H9 (cell line): Measurements from ENCODE around the gene UGT1A8. TPM values are rescaled to one million over a fixed set of nuclear protein-coding genes. Genes with fewer than 3 reads are reported as not detected.

Experiments used
- DNase-seq: peaks from one replicate; pipeline ENCODE4 v3.0.0-alpha.2; 2017
- H2AFZ ChIP-seq: one replicate; pipeline ENCODE4 v1.6.1; 2013; ENCODE audit warnings: mild to moderate bottlenecking, low read length, control low read depth, moderate library complexity
- H2AK5ac ChIP-seq: 2 replicates; pipeline ENCODE4 v1.6.1; 2013; ENCODE audit warnings: low read length, control low read depth, mixed read lengths; ENCODE audit not compliant: insufficient read length
- H2BK120ac ChIP-seq: one replicate; pipeline ENCODE4 v1.6.1; 2013; ENCODE audit warnings: low read depth, mild to moderate bottlenecking, low read length, control low read depth, inconsistent platforms; ENCODE audit not compliant: poor library complexity, severe bottlenecking
- H2BK12ac ChIP-seq: 2 replicates; pipeline ENCODE4 v1.6.1; 2013; ENCODE audit warnings: low read length, control low read depth, mixed read lengths, low read depth; ENCODE audit not compliant: insufficient read length
- H2BK15ac ChIP-seq: 2 replicates; pipeline ENCODE4 v1.6.1; 2013; ENCODE audit warnings: low read depth, low read length, control low read depth
- H2BK20ac ChIP-seq: one replicate; pipeline ENCODE4 v1.6.1; 2013; ENCODE audit warnings: low read depth, mild to moderate bottlenecking, low read length, control low read depth, inconsistent platforms; ENCODE audit not compliant: poor library complexity, severe bottlenecking
- H2BK5ac ChIP-seq: 2 replicates; pipeline ENCODE4 v1.6.1; 2013; ENCODE audit warnings: low read length, control low read depth, mixed read lengths; ENCODE audit not compliant: insufficient read length
- H3K14ac ChIP-seq: 2 replicates; pipeline ENCODE4 v1.6.1; 2013; ENCODE audit warnings: low read length, control low read depth; ENCODE audit not compliant: insufficient read depth
- H3K18ac ChIP-seq: 2 replicates; pipeline ENCODE4 v1.6.1; 2013; ENCODE audit warnings: low read depth, mild to moderate bottlenecking, mixed read lengths, low read length, control low read depth; ENCODE audit not compliant: insufficient read length
- H3K23ac ChIP-seq: 2 replicates; pipeline ENCODE4 v1.6.1; 2013; ENCODE audit warnings: low read length, control low read depth, mixed read lengths, low read depth; ENCODE audit not compliant: insufficient read length
- H3K23me2 ChIP-seq: 2 replicates; pipeline ENCODE4 v1.6.1; 2013; ENCODE audit warnings: low read depth, mild to moderate bottlenecking, mixed read lengths, low read length, control low read depth; ENCODE audit not compliant: insufficient read length, poor library complexity, severe bottlenecking
- H3K27ac ChIP-seq: 2 replicates; pipeline ENCODE4 v1.5.1; 2013; ENCODE audit warnings: low read length, control low read depth, mixed read lengths, low read depth; ENCODE audit not compliant: insufficient read length
- H3K27me3 ChIP-seq: 2 replicates; pipeline ENCODE4 v1.6.1; 2013; ENCODE audit warnings: low read length, control low read depth, inconsistent platforms; ENCODE audit not compliant: insufficient read depth
- H3K4ac ChIP-seq: 2 replicates; pipeline ENCODE4 v1.6.1; 2013; ENCODE audit warnings: low read depth, mild to moderate bottlenecking, control low read depth, inconsistent platforms, low read length, moderate library complexity
- H3K4me1 ChIP-seq: 2 replicates; pipeline ENCODE4 v1.6.1; 2013; ENCODE audit warnings: low read length, control low read depth, inconsistent platforms; ENCODE audit not compliant: insufficient read depth
- H3K4me2 ChIP-seq: 2 replicates; pipeline ENCODE4 v1.6.1; 2013; ENCODE audit warnings: low read length, control low read depth, mixed read lengths; ENCODE audit not compliant: insufficient read length, insufficient read depth
- H3K56ac ChIP-seq: 2 replicates; pipeline ENCODE4 v1.6.1; 2013; ENCODE audit warnings: low read depth, mild to moderate bottlenecking, mixed read lengths, low read length, control low read depth; ENCODE audit not compliant: insufficient read length
- H3K79me1 ChIP-seq: 2 replicates; pipeline ENCODE4 v1.6.1; 2013; ENCODE audit warnings: low read depth, mild to moderate bottlenecking, moderate library complexity, low read length, control low read depth, inconsistent platforms; ENCODE audit not compliant: insufficient read depth, poor library complexity, severe bottlenecking
- H3K79me2 ChIP-seq: 2 replicates; pipeline ENCODE4 v1.6.1; 2013; ENCODE audit warnings: low read length, control low read depth, inconsistent platforms; ENCODE audit not compliant: insufficient read depth
- H3K9ac ChIP-seq: 2 replicates; pipeline ENCODE4 v1.6.1; 2013; ENCODE audit warnings: low read length, control low read depth, mixed read lengths; ENCODE audit not compliant: insufficient read length; ENCODE audit errors: extremely low read depth
- H3K9me3 ChIP-seq: one replicate; pipeline ENCODE4 v1.6.1; 2013; ENCODE audit warnings: low read depth, low read length, inconsistent platforms; ENCODE audit not compliant: control insufficient read depth
- H3T11ph ChIP-seq: one replicate; pipeline ENCODE4 v1.6.1; 2013; ENCODE audit warnings: mild to moderate bottlenecking, low read length, control low read depth, inconsistent platforms
- H4K20me1 ChIP-seq: one replicate; pipeline ENCODE4 v1.6.1; 2013; ENCODE audit not compliant: control insufficient read depth, insufficient read length, insufficient read depth
- H4K5ac ChIP-seq: 2 replicates; pipeline ENCODE4 v1.6.1; 2013; ENCODE audit warnings: low read depth, mild to moderate bottlenecking, mixed read lengths, low read length, control low read depth; ENCODE audit not compliant: insufficient read length
- H4K8ac ChIP-seq: replicated peaks from 2 replicates; pipeline ENCODE4 v1.6.1; 2013; ENCODE audit warnings: low read length, control low read depth, mixed read lengths, low read depth; ENCODE audit not compliant: insufficient read length
- H4K91ac ChIP-seq: 2 replicates; pipeline ENCODE4 v1.6.1; 2013; ENCODE audit warnings: low read depth, mild to moderate bottlenecking, moderate library complexity, mixed read lengths, low read length, control low read depth; ENCODE audit not compliant: insufficient read length
- H3K27ac Mint-ChIP-seq, 3 experiments: 2 replicates in 2 of 3; 3 replicates in 1 of 3; pipeline ENCODE4 v1.8.0; 2020 to 2021; ENCODE audit warnings: mixed read lengths in 3 of 3, mild to moderate bottlenecking in 1 of 3, moderate library complexity in 1 of 3
- H3K27me3 Mint-ChIP-seq: 2 replicates; pipeline ENCODE4 v1.8.0; 2021; ENCODE audit warnings: low read depth, mild to moderate bottlenecking, moderate library complexity, mixed read lengths
- H3K36me3 Mint-ChIP-seq, 3 experiments: 2 replicates in 2 of 3; 3 replicates in 1 of 3; pipeline ENCODE4 v1.8.0; 2020 to 2021; ENCODE audit warnings: low read depth in 3 of 3, mixed read lengths in 3 of 3; ENCODE audit not compliant: insufficient read depth in 1 of 3
- H3K4me1 Mint-ChIP-seq, 2 experiments: 2 replicates each; pipeline ENCODE4 v1.8.0; 2020; ENCODE audit warnings: mixed read lengths in 2 of 2
- H3K4me3 Mint-ChIP-seq, 2 experiments: 2 replicates in 1 of 2; 3 replicates in 1 of 2; pipeline ENCODE4 v1.8.0; 2020 to 2021; ENCODE audit warnings: mild to moderate bottlenecking in 2 of 2, mixed read lengths in 2 of 2, moderate library complexity in 1 of 2
- H3K9me3 Mint-ChIP-seq, 2 experiments: 2 replicates in 1 of 2; 3 replicates in 1 of 2; pipeline ENCODE4 v1.8.0; 2020; ENCODE audit warnings: mild to moderate bottlenecking in 2 of 2, mixed read lengths in 2 of 2, moderate library complexity in 1 of 2
- WGBS: extraction: QIAGEN DNeasy Blood & Tissue Kit; methylation state at CpG from one replicate; pipeline ENCODE4 v1.1.7; 2013; ENCODE audit warnings: missing lambda C conversion rate, low lambda C conversion rate, mixed read lengths; ENCODE audit not compliant: insufficient read length; ENCODE audit errors: extremely low coverage; 5-methylcytosine and 5-hydroxymethylcytosine counted together
- total RNA-seq: library from RNA; stranded (reverse); gene quantifications from 2 replicates; pipeline ENCODE4 v1.2.1, GENCODE V29; 2021
- TF ChIP-seq, protein P1 (sequence below): fragments of 200-600 bp; sonication (generic); conservative IDR thresholded peaks from 3 replicates; pipeline ENCODE4 v1.8.0; 2021; ENCODE audit warnings: antibody characterized with exemption, mild to moderate bottlenecking

UGT1A8 gene
- total RNA-seq, 1 experiment from 2014 or later, result not detected

DNA sequence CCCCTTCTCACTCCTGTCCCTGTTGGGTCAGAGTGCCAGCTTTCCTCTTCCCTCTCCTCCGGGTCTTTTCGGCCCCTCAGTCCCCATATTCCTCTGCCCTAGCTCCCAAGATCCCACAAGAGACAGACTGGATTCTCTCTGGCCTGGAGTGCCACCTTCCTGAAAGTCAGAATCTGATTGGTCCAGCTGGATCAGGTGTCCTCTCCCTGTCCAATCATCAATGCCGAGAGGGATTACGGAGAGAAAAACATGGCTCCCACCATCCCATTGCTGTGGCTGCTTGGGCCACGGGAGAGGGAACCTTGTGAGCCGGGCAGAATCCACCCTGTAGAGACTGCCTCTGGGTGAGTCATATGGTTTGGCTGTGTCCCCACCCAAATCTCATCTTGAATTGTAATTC, 158.0 kb downstream of the UGT1A8 start:
- no CpG with 5 or more reads among the region's 6 CpGs for WGBS
- peaks cover 1 to 4% (median 3%) of the 10 kb centered on the region in 3 experiments; a peak in 4 of 7 replicates for H3K36me3 Mint-ChIP-seq
- H3K27me3 Mint-ChIP-seq, result peaks cover 2% of the 10 kb centered on the region; the same call in 1 of the 2 replicates
- peak overlapping the region in 1 of 3 experiments; percentile 25; a peak in 1 of 7 replicates for H3K27ac Mint-ChIP-seq
- H3K9me3 Mint-ChIP-seq, result peaks cover 14 to 21% of the 10 kb centered on the region in 2 experiments; a peak in 4 of 5 replicates
- H2BK20ac ChIP-seq, result no peak overlapping the region
- H3K4ac ChIP-seq, result no peak overlapping the region
- no peak overlapping the region for H3K23ac ChIP-seq
- no peaks in the 10 kb centered on the region for H3K23me2 ChIP-seq
- H2AFZ ChIP-seq, result no peak overlapping the region
- no peak overlapping the region for H2BK12ac ChIP-seq
- no peak overlapping the region for H3K27ac ChIP-seq
- H2AK5ac ChIP-seq, result no peak overlapping the region
- H4K91ac ChIP-seq, result no peak overlapping the region
- H2BK5ac ChIP-seq, result no peak overlapping the region
- TF ChIP-seq, protein P1, sequence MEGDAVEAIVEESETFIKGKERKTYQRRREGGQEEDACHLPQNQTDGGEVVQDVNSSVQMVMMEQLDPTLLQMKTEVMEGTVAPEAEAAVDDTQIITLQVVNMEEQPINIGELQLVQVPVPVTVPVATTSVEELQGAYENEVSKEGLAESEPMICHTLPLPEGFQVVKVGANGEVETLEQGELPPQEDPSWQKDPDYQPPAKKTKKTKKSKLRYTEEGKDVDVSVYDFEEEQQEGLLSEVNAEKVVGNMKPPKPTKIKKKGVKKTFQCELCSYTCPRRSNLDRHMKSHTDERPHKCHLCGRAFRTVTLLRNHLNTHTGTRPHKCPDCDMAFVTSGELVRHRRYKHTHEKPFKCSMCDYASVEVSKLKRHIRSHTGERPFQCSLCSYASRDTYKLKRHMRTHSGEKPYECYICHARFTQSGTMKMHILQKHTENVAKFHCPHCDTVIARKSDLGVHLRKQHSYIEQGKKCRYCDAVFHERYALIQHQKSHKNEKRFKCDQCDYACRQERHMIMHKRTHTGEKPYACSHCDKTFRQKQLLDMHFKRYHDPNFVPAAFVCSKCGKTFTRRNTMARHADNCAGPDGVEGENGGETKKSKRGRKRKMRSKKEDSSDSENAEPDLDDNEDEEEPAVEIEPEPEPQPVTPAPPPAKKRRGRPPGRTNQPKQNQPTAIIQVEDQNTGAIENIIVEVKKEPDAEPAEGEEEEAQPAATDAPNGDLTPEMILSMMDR, result no peak
- H3K4me3 Mint-ChIP-seq, result no peak overlapping the region
- no peaks in the 10 kb centered on the region for H3K4me1 Mint-ChIP-seq
- no peaks in the 10 kb centered on the region for H3K79me2 ChIP-seq
- H3K79me1 ChIP-seq, result no peaks in the 10 kb centered on the region
- H2BK15ac ChIP-seq, result no peak overlapping the region
- no peak overlapping the region for H3K18ac ChIP-seq
- no peaks in the 10 kb centered on the region for H3K27me3 ChIP-seq
- no peak for DNase-seq
- H3K14ac ChIP-seq, result no peak overlapping the region
- H3T11ph ChIP-seq, result no peak overlapping the region
- H3K4me2 ChIP-seq, result no peak overlapping the region
- H3K9ac ChIP-seq, result no peak overlapping the region
- H2BK120ac ChIP-seq, result no peak overlapping the region
- H4K20me1 ChIP-seq, result no peaks in the 10 kb centered on the region
- H4K8ac ChIP-seq, result no peak overlapping the region
- no peak overlapping the region for H3K56ac ChIP-seq
- H3K9me3 ChIP-seq, result peaks cover 4% of the 10 kb centered on the region
- no peaks in the 10 kb centered on the region for H3K4me1 ChIP-seq
- H4K5ac ChIP-seq, result no peak overlapping the region
